ENCODE data around the gene GRIK4. TPM values are rescaled to one million over a fixed set of nuclear protein-coding genes. Genes with fewer than 3 reads are reported as not detected.
A peak's percentile ranks its signal among the peaks of the same experiment; 100 is the strongest.

Gene GRIK4
- polyA plus RNA-seq, 1 donor: 1.3 TPM

GRCh38 chr11:120958185-120958584 is 446.6 kb downstream of the GRIK4 start:
- DNase-seq: no peak

- DNase-seq: no peak
These were observed 447.6 kb downstream of the GRIK4 start for GRCh38 chr11:120959189-120959588.

- DNase-seq: no peak
These were observed 453.3 kb downstream of the GRIK4 start for GRCh38 chr11:120964857-120965256.

- no peak for DNase-seq
These were observed 455.3 kb downstream of the GRIK4 start for GRCh38 chr11:120966840-120967239.

GRCh38 chr11:120969993-120970392 is 458.4 kb downstream of the GRIK4 start:
- no peak for DNase-seq

- DNase-seq: no peak
These were observed 460.3 kb downstream of the GRIK4 start for GRCh38 chr11:120971825-120972224.

GRCh38 chr11:120972621-120973020 is 461.1 kb downstream of the GRIK4 start:
- no peak for DNase-seq

GRCh38 chr11:120973501-120973900 is 462.0 kb downstream of the GRIK4 start:
- no peak for DNase-seq

- no peak for DNase-seq
These were observed 462.9 kb downstream of the GRIK4 start for GRCh38 chr11:120974466-120974865.

GRCh38 chr11:120974965-120975364 is 463.4 kb downstream of the GRIK4 start:
- DNase-seq: no peak

GRCh38 chr11:120977266-120978137 is 466.0 kb downstream of the GRIK4 start:
- DNase-seq: no peak

GRCh38 chr11:120978701-120979100 is 467.2 kb downstream of the GRIK4 start:
- no peak for DNase-seq

- peak; percentile 46 for DNase-seq
These were observed 474.4 kb downstream of the GRIK4 start for GRCh38 chr11:120985718-120986569.

GRCh38 chr11:120988603-120989002 is 477.1 kb downstream of the GRIK4 start:
- no peak for DNase-seq

- DNase-seq: no peak
These were observed 480.5 kb downstream of the GRIK4 start for GRCh38 chr11:120991830-120992686.

- no peak for DNase-seq
These were observed 482.7 kb downstream of the GRIK4 start for GRCh38 chr11:120994091-120994859.

- no peak for DNase-seq
These were observed 483.6 kb downstream of the GRIK4 start for GRCh38 chr11:120995184-120995583.

GRCh38 chr11:120996973-120997372 is 485.4 kb downstream of the GRIK4 start:
- DNase-seq: no peak

GRCh38 chr11:120998581-120998980 is 487.0 kb downstream of the GRIK4 start:
- DNase-seq: no peak

- no peak for DNase-seq
These were observed 492.8 kb downstream of the GRIK4 start for GRCh38 chr11:121004206-121004840.

- DNase-seq: no peak
These were observed 495.4 kb downstream of the GRIK4 start for GRCh38 chr11:121006922-121007321.

Data from left kidney (tissue), 2 donors.